ENCODE measurements around the gene EXOC2.
"Not testable (repeated sequence)": the region's sequence is repeated elsewhere in the genome, so short reads cannot be mapped to it uniquely, and the experiment has no call there.

Gene EXOC2

DNA sequence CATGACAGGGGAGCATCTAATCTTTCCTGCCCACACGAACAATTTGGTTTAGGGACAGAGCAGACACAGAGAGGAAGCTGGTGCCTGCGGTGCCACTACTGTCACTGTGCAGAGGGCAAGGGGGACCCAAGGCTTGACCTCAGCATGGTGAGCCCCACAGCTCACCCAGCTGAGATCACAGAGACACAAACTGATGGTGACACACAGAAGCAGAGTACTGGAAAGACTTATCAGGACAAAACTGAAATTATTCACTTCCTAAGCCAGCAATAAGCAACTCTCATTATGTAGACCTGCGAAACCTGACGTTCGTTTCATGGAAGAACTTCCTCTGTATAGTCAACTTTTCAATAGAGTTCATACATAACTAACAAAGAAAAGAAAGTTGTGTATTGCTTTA is 122.1 kb downstream of the EXOC2 start:
- peak; percentile 57 for DNase-seq

GRCh38 chr6:568954-569523 is 123.9 kb downstream of the EXOC2 start:
- peak; percentile 80 for DNase-seq

DNA sequence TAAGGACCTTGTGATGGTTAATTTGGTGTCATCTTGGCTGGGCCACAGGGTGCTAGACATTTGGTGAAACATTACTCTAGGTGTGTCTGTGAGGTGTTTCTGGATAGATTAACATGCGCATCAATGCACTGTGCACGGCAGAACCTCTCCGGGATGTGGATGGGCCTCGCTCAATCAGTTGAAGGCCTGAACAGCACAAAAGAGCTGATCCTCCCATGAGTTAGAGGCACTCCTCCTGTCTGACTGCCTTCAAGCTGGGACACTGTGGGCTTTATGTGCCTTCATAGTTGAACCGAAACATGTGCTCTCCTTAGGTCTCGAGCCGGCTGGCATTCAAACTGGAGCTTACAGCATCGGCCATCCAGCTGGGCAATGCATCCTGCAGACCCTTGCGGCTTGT is 124.9 kb downstream of the EXOC2 start:
- DNase-seq: no peak

DNA sequence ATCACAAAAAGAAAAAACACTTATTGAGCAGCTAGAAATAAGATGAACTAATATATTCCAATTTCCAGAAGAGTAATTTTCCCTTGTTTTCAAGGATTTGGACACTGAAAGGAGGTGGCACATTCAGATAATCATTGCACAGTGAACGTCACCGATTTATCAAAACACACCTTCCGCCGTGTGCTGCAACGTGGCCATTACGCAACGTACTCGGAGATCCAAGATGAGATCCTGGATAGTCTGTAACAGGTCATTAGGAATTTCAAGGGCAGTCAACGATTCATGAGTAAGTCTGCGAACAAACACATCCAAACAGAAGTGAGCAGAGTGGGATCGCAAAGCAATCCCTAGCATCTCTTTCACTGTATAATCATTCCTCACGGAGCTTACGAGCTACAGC is 129.1 kb downstream of the EXOC2 start:
- DNase-seq: no peak

DNA sequence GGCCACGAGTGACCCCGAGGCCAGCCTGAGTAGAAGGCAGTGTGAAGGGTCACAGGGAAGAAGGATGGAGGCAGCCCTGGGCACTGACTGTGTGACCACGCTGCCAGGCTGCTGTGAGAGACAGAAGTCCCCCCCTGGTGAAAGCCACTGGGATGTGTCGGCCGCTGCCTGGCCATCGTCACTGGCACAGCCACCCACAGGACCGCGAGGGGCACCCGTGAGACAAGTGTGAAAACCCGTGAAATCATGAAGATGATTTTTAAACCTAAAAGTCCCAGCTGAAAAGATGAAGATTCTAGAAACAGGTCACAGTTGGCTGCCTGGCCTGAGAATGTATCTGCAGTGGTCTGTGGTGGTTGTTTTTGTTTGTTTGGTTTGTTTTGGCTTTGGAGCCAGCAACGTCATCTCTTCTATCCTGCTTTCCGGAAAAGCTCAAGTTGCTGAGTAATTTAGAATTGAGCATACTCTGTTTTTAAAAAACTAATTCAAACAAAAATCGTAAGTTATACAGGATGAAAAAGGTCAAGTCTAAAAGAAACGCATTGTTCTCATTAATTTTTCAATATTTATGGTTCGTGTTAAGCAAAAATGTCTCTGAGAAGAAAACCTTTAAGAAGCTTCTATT is 130.8 kb downstream of the EXOC2 start:
- DNase-seq: no peak

DNA sequence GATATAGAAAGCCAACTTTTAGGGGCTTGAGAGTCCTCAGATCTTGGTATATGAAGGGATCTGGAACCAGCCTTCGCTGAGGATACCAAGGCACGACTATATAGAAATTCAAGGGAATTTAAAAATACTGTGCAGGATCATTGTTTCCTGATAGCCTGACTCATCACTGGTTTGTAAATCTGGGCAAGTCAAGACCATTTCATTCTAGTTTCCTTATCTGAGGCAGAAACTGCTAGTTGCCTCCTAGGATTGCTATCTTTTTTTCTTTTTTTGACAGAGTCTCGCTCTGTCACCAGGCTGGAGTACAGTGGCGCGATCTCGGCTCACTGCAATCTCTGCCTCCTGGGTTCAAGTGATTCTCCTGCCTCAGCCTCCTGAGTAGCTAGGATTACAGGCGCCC is 131.6 kb downstream of the EXOC2 start:
- not testable (repeated sequence) for DNase-seq

DNA sequence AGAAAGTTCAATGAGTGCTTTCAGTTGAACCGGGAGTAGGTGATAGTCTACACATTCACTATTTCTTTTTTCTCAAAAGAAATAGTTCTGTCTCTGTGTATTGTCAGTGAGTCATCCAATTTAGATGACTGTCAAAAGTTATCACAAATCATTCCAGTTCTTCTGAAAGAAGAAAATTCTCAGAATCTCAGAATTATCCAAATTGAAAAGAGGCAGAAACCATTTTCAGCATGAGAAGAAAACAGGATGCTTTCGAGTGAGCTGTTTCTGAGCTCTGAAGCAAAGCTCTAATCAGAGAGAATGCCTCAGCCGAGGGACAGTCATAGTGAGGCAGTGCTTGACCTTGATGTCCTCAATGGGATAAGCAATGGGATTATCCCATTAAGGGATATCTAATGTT is 134.0 kb downstream of the EXOC2 start:
- DNase-seq: peak; percentile 69

- DNase-seq: no peak
Observed at GRCh38 chr6:558089-558488, 134.8 kb downstream of the EXOC2 start.

DNA sequence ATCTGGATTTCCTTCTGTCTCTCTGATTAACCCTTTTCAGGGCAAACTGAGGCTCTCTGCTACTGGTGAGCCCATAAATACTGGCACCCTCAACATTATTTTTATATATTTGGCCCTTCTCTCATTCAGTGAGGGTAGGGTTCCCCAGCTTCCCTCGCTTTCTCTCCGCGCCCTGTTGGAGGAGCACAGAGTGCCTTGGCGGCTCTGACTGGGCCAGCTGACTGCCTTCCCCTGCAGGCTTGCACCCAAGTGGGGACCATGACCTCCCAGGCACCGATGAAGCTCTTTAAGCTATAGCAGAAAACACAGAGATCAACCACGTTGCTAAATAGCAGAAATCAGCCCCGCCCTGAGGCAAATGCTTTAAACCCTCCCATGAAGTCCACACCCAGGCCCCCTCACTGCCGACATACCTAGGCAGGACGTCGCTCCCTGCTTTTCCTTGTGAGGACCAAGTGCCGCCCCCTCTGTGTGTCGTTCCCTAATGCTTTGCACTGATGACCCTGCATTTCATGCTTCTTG is 141.0 kb downstream of the EXOC2 start:
- DNase-seq: no peak

DNA sequence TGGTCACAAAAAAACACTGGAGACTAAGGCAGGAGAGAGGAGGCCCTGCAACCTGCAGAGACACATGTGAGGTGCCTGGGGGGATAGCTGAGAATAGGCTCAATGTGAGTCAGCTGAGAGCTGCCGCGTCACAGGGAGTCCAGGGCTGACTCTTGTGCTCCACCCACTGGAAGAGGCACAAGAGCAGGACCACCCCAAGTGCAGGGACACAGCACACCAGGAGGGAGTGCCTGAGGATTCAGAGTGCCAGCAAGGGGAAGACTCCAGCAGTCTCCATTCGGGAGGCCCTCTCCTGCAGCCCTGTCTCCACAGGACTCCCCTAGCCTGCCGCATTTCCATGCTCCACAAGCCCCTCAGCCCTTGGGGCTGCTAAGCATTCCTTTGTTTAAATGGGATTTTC is 141.5 kb downstream of the EXOC2 start:
- DNase-seq: peak; percentile 64

- peak; percentile 62 for DNase-seq
Observed at GRCh38 chr6:549906-550305, 143.0 kb downstream of the EXOC2 start.

DNA sequence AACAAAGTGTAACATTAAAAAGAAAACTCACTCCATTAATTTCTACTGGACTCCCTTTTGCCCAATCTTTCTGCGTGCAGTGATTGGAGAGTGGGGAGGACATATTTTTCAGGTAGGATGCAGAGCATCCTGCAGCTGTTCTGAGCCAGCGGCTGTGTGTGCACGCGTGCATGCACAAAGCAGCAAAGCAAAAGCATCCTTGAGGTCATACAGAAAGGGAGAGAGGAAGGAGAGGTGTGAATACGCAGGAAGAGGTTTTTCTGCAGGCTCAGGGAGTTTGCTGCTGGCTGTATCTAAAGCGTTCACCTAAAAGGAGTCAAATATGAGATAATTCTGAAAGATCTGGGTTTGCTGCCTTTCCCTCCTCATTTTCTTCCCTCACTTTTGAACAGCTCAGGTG is 144.4 kb downstream of the EXOC2 start:
- DNase-seq: peak; percentile 85

DNA sequence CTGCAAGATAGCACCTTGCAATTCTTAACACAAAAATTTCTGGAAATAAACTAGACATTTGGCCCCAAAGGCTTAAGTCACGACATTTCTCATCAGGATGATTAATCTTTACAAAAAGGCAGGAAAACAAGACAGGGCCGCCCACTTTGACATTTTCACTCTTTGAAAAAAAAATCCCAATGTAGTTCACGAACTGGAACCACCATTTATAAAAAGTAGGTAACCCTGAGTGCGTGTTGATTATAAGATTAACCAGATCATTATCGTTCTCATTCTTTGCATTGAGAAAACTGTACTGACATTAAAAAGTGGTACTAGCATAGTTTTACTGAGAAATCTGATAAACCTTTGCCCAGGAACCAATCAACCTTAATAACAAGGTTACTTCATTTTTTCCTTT is 144.8 kb downstream of the EXOC2 start:
- DNase-seq: peak; percentile 41

DNA sequence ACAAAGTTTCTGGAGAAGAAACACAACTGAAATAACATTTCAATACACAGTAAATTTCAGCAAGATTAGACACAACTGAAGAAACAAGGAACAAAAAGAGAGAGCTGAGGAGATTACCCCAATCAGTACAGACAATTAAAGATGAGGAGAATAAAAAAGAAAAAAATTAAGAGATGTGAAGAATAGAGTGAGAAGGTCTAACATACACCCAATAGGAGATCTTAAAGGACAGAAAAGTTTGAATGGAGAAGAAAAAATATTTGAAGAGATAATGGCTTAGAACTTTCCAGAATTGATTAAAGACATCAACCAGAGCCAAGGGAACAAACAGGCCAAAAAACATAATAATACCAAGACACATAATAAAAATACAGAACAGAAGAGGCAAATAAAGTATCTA is 152.4 kb downstream of the EXOC2 start:
- DNase-seq: no peak

DNA sequence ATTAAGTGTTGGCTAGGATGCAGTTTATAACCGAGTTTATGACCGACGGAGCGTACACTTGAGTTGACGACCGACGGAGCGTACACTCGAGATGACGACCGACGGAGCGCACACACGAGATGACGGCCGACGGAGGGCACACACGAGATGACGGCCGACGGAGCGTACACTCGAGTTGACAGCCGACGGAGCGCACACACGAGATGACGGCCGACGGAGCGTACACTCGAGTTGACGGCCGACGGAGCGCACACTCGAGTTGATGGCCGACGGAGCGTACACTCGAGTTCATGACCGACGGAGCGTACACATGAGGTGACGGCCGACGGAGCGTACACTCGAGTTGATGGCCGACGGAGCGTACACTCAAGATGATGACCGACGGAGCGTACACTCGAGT is 155.8 kb downstream of the EXOC2 start:
- DNase-seq: no peak

GRCh38 chr6:530425-530824 is 162.5 kb downstream of the EXOC2 start:
- no peak for DNase-seq

GRCh38 chr6:528989-529388 is 163.9 kb downstream of the EXOC2 start:
- no peak for DNase-seq

DNA sequence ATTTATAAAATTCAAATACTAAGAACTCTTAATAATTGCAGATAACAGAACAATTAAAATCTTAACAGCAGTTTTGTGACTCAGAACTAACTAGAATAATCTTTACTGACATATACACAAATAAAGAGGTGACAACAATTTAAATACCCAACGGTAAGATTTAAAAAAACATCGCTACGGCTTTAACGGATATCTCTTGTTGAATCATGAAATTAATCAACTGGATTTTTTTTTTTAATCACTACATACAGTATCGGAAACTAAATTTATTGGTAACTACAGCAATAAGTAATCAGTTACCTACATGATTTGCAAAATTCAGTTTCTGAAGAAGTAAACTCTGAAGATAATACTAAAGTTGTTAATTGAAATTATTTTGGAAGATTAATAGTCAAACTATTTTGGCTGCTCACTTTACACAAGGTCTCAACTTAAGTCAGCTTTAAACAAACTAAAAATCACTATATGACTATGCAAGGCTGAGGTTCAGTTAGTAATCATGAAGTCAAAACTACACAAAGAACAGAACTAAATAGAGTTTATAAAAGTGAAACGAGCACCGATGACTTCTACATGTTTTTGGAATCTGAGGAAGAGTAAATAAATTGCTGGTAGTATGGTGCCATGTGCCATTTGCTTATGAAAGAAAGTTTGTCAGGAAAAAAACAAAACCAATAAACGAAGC is 164.8 kb downstream of the EXOC2 start:
- DNase-seq: peak; percentile 57

- peak; percentile 55 for DNase-seq
Observed at GRCh38 chr6:524803-525202, 168.1 kb downstream of the EXOC2 start.

- no peak for DNase-seq
Observed at GRCh38 chr6:520820-521219, 172.1 kb downstream of the EXOC2 start.

- DNase-seq: no peak
Observed at GRCh38 chr6:518218-518617, 174.7 kb downstream of the EXOC2 start.

DNA sequence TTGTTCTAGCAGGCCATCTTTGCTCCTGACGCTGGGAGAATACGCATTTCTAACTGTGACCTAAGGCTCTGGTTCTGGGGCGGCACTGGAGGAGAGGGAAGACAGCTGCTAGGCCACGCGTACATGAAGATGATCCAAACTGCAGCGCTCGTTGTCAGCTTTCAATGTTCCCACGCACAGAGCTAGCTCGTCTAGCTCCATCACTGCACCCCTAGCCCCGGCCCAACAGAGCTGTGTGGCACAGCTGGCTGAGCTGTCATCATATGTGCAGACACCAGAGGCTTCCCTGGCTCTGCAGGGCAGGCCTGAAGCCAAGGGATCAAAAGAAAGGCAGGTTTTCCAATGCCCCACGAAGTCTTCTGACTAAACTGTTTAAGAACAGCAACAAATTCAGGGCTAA is 176.7 kb downstream of the EXOC2 start:
- DNase-seq: no peak

GRCh38 chr6:515267-515666 is 177.7 kb downstream of the EXOC2 start:
- no peak for DNase-seq

DNA sequence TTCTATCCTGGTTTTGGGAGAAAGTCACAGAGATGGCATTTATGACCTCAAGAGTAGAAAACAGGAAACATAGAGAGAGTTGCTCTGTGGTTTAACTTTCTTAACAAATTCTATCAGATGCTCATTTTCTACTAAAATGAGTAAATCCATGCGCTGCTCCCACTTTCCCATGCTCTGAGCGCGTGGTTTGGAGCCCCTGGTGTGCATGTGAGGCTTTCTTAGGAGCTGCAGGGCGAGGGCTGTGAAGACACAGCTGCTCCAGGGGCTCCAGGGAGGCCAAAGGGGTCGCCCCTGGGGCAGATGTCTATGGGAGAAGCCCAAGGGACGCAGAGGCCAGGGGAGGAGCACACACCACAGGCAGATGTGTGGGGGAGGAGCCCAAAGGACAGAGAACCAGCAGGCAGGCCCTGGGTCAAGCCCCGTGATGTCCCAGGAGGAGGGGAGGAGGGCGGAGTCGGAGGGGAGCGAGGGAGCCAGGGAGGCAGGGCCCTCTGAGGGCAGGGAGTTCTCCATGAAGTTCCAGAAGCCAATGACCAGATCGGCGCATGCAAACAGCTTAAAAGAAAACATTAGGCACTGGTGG is 178.5 kb downstream of the EXOC2 start:
- DNase-seq: no peak

Measured in activated CD4-positive, alpha-beta T cell treated with anti-CD3 and anti-CD28 coated beads, Interleukin-2, Interleukin-6, amounts not matched to agents 100 ng/mL and 50 ng/mL, durations not matched to agents 16 hours and 8 hours (primary cell).